HEK293T (cell line): ENCODE results near the gene MZT2B.
"Not testable (repeated sequence)": the region's sequence is repeated elsewhere in the genome, so short reads cannot be mapped to it uniquely, and the experiment has no call there.

ENCODE experiments used
- CTCF ChIA-PET: fragments of 350-600 bp; formaldehyde crosslinking; extraction: SDS; loops from one replicate; lab custom pipeline; 2021; ENCODE audit warnings: antibody characterized with exemption, inconsistent platforms; lab: Yijun Ruan, JAX
- POLR2A ChIA-PET: fragments of 350-600 bp; formaldehyde crosslinking; extraction: SDS; loops from one replicate; lab custom pipeline; 2020; ENCODE audit warnings: antibody characterized with exemption, inconsistent platforms; lab: Yijun Ruan, JAX
- DNase-seq: peaks from one replicate; pipeline ENCODE4 v3.0.0; 2012; ENCODE audit warnings: mixed read lengths; ENCODE audit errors: extremely low spot score
- LEF1 ChIP-seq: fragments of 450-650 bp; IDR thresholded peaks from 2 replicates; pipeline ENCODE4 v1.6.1; 2017; ENCODE audit warnings: mild to moderate bottlenecking, borderline replicate concordance
- NFRKB ChIP-seq: fragments of 450-650 bp; IDR thresholded peaks from 2 replicates; pipeline ENCODE4 v1.6.1; 2016; ENCODE audit warnings: mild to moderate bottlenecking, moderate library complexity
- TARDBP ChIP-seq: fragments of 450-650 bp; IDR thresholded peaks from 2 replicates; pipeline ENCODE4 v1.6.1; 2016

The MZT2B gene

GRCh38 chr2:130229161-130229510 lies 47.1 kb downstream of the MZT2B start:
- DNase-seq, CTCF ChIA-PET, POLR2A ChIA-PET: not testable (repeated sequence)

GRCh38 chr2:130230376-130230775 lies 48.3 kb downstream of the MZT2B start:
- CTCF ChIA-PET, POLR2A ChIA-PET, DNase-seq: not testable (repeated sequence)

GRCh38 chr2:130230907-130231306 lies 48.8 kb downstream of the MZT2B start:
- POLR2A ChIA-PET, DNase-seq, CTCF ChIA-PET: not testable (repeated sequence)

- ChIA-PET POLR2A (no interaction called here), CTCF (no interaction called here)
- DNase-seq = no peak
- TF ChIP-seq NFRKB (no peak), TARDBP (no peak), LEF1 (no peak)
These were observed 49.6 kb downstream of the MZT2B start for GRCh38 chr2:130231656-130232055.

GRCh38 chr2:130233066-130233465 lies 51.0 kb downstream of the MZT2B start:
- POLR2A ChIA-PET, DNase-seq, CTCF ChIA-PET: not testable (repeated sequence)

GRCh38 chr2:130239581-130239980 lies 57.5 kb downstream of the MZT2B start:
- CTCF ChIA-PET, DNase-seq, POLR2A ChIA-PET: not testable (repeated sequence)
